PC-9 (cell line): ENCODE measurements around the gene CACNB4.
"Not testable (repeated sequence)": the region's sequence is repeated elsewhere in the genome, so short reads cannot be mapped to it uniquely, and the experiment has no call there.

Experiments used
- EZH2 ChIP-seq: fragments of 200-600 bp; sonication (generic); IDR thresholded peaks from 2 replicates; pipeline ENCODE4 v1.8.0; 2017; ENCODE audit warnings: antibody characterized with exemption, low read depth
- TF ChIP-seq, protein P1 (sequence below): fragments of 200-600 bp; sonication (generic); conservative IDR thresholded peaks from 2 replicates; pipeline ENCODE4 v1.6.1; 2017; ENCODE audit warnings: mixed run types, antibody characterized with exemption, mild to moderate bottlenecking, moderate library complexity

DNA sequence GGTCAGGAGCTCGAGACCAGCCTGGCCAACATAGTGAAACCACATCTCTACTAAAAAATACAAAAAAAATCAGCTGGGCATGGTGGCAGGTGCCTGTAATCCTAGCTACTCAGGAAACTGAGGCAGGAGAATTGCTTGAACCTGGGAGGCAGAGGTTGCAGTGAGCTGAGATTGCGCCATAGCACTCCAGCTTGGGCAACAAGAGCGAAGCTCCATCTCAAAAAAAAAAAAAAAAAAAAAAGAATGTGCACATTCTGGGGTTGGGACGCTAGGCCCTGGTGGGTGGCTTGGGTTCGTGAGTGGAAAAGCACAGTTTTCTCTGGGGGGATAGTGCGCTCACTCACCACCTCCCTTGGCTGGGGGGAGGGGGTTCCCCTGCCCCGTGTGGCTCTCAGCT lies 183.2 kb downstream of the CACNB4 start:
- TF ChIP-seq, protein P1, sequence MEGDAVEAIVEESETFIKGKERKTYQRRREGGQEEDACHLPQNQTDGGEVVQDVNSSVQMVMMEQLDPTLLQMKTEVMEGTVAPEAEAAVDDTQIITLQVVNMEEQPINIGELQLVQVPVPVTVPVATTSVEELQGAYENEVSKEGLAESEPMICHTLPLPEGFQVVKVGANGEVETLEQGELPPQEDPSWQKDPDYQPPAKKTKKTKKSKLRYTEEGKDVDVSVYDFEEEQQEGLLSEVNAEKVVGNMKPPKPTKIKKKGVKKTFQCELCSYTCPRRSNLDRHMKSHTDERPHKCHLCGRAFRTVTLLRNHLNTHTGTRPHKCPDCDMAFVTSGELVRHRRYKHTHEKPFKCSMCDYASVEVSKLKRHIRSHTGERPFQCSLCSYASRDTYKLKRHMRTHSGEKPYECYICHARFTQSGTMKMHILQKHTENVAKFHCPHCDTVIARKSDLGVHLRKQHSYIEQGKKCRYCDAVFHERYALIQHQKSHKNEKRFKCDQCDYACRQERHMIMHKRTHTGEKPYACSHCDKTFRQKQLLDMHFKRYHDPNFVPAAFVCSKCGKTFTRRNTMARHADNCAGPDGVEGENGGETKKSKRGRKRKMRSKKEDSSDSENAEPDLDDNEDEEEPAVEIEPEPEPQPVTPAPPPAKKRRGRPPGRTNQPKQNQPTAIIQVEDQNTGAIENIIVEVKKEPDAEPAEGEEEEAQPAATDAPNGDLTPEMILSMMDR = not testable (repeated sequence)
- not testable (repeated sequence) for TF ChIP-seq EZH2
